SU-DHL-6 (cell line): ENCODE measurements around the gene LHPP.

Source experiments
- H2AFZ ChIP-seq: fragments of 200-600 bp; sonication (generic); 2 replicates; pipeline ENCODE4 v1.6.1; 2014; ENCODE audit warnings: low read depth, mild to moderate bottlenecking, moderate library complexity, mixed read lengths, antibody characterized with exemption, low read length; ENCODE audit not compliant: severe bottlenecking
- H3F3A ChIP-seq: fragments of 200-600 bp; shearing (Covaris generic); 2 replicates; pipeline ENCODE4 v1.6.0; 2016; ENCODE audit warnings: antibody characterized with exemption, mild to moderate bottlenecking; ENCODE audit not compliant: insufficient read depth
- H3K27ac ChIP-seq: fragments of 200-600 bp; sonication (generic); 2 replicates; pipeline ENCODE4 v1.5.1; 2016; ENCODE audit warnings: low read depth, mild to moderate bottlenecking, low read length, moderate library complexity, mixed read lengths
- H3K27me3 ChIP-seq: fragments of 200-600 bp; sonication (generic), shearing (Covaris generic); 2 replicates; pipeline ENCODE4 v1.6.0; 2014; ENCODE audit warnings: mild to moderate bottlenecking, low read length
- H3K36me3 ChIP-seq: fragments of 200-600 bp; sonication (generic); 2 replicates; pipeline ENCODE4 v1.6.1; 2014; ENCODE audit warnings: mild to moderate bottlenecking, low read length, mixed read lengths
- H3K4me2 ChIP-seq: fragments of 300-600, 200-600 bp; shearing (Covaris generic), sonication (generic); 2 replicates; pipeline ENCODE4 v1.6.0; 2014; ENCODE audit warnings: low read length, low read depth, mild to moderate bottlenecking; ENCODE audit not compliant: poor library complexity, severe bottlenecking
- H3K4me3 ChIP-seq: fragments of 200-600 bp; sonication (generic); 2 replicates; pipeline ENCODE4 v1.5.1; 2014; ENCODE audit warnings: antibody characterized with exemption, low read length, mild to moderate bottlenecking, mixed read lengths; ENCODE audit not compliant: insufficient read depth, poor library complexity, severe bottlenecking
- H3K79me2 ChIP-seq: fragments of 200-600 bp; sonication (generic); 2 replicates; pipeline ENCODE4 v1.6.1; 2014; ENCODE audit warnings: mild to moderate bottlenecking, low read length, moderate library complexity; ENCODE audit not compliant: insufficient read depth
- H3K9ac ChIP-seq: fragments of 200-600 bp; sonication (generic); 2 replicates; pipeline ENCODE4 v1.7.0; 2014; ENCODE audit warnings: mild to moderate bottlenecking, low read length
- H3K9me2 ChIP-seq: fragments of 200-600 bp; sonication (generic); replicated peaks from 2 replicates; pipeline ENCODE4 v1.6.1; 2014; ENCODE audit warnings: low read length; ENCODE audit not compliant: insufficient read depth
- H3K9me3 ChIP-seq: fragments of 200-600 bp; sonication (generic); 2 replicates; pipeline ENCODE4 v1.6.1; 2014; ENCODE audit warnings: low read length, mixed read lengths; ENCODE audit not compliant: insufficient read depth
- H4K20me1 ChIP-seq: fragments of 200-600 bp; sonication (generic); 2 replicates; pipeline ENCODE4 v1.6.1; 2014; ENCODE audit warnings: low read depth, mild to moderate bottlenecking, antibody characterized with exemption, low read length, moderate library complexity, mixed read lengths
- CTCF ChIP-seq: fragments of 200-600 bp; sonication (generic); IDR thresholded peaks from one replicate; pipeline ENCODE4 v1.5.1; 2017; ENCODE audit warnings: antibody characterized with exemption, mild to moderate bottlenecking, low read length, moderate library complexity; ENCODE audit not compliant: insufficient read depth, poor library complexity, severe bottlenecking
- EZH2phosphoT487 ChIP-seq: fragments of 200-600 bp; sonication (generic), shearing (Covaris generic); conservative IDR thresholded peaks from 2 replicates; pipeline ENCODE4 v1.6.1; 2018; ENCODE audit warnings: mild to moderate bottlenecking, antibody characterized with exemption, low read length, moderate library complexity, mixed read lengths

LHPP gene

GRCh38 chr10:124455441-124455840, 6.2 kb upstream of the LHPP start:
- Histone ChIP-seq H3K27ac (no peak overlapping the region), H3K9ac (no peak overlapping the region), H3K36me3 (no peaks in the 10 kb centered on the region), H4K20me1 (no peaks in the 10 kb centered on the region), H3K27me3 (no peaks in the 10 kb centered on the region), H3K4me3 (no peak overlapping the region), H3K4me2 (no peak overlapping the region), H3K9me3 (no peaks in the 10 kb centered on the region), H3K9me2 (no peaks in the 10 kb centered on the region), H3K79me2 (no peaks in the 10 kb centered on the region), H3F3A (no peaks in the 10 kb centered on the region), H2AFZ (no peak overlapping the region)
- TF ChIP-seq CTCF (no peak), EZH2phosphoT487 (no peak)

GRCh38 chr10:124458473-124458872, 3.1 kb upstream of the LHPP start:
- H3K27me3 ChIP-seq, result no peaks in the 10 kb centered on the region
- H3K27ac ChIP-seq, result no peak overlapping the region
- H3K79me2 ChIP-seq, result no peaks in the 10 kb centered on the region
- no peaks in the 10 kb centered on the region for H3K36me3 ChIP-seq
- H3K9ac ChIP-seq, result no peak overlapping the region
- no peak overlapping the region for H3K4me2 ChIP-seq
- H3K4me3 ChIP-seq, result no peak overlapping the region
- no peaks in the 10 kb centered on the region for H3K9me3 ChIP-seq
- H4K20me1 ChIP-seq, result no peaks in the 10 kb centered on the region
- H2AFZ ChIP-seq, result no peak overlapping the region
- no peaks in the 10 kb centered on the region for H3K9me2 ChIP-seq
- no peak for TF ChIP-seq EZH2phosphoT487
- no peak for TF ChIP-seq CTCF
- H3F3A ChIP-seq, result no peaks in the 10 kb centered on the region

- H3K9me2 ChIP-seq, result no peaks in the 10 kb centered on the region
- H3K27me3 ChIP-seq, result no peaks in the 10 kb centered on the region
- no peak overlapping the region for H3K9ac ChIP-seq
- H4K20me1 ChIP-seq, result no peaks in the 10 kb centered on the region
- no peak overlapping the region for H3K4me3 ChIP-seq
- TF ChIP-seq EZH2phosphoT487 (no peak), CTCF (no peak)
- no peaks in the 10 kb centered on the region for H3F3A ChIP-seq
- no peaks in the 10 kb centered on the region for H3K9me3 ChIP-seq
- no peaks in the 10 kb centered on the region for H3K79me2 ChIP-seq
- no peaks in the 10 kb centered on the region for H3K36me3 ChIP-seq
- no peak overlapping the region for H3K4me2 ChIP-seq
- no peak overlapping the region for H2AFZ ChIP-seq
- no peak overlapping the region for H3K27ac ChIP-seq
Measured at GRCh38 chr10:124458889-124459288, 2.7 kb upstream of the LHPP start.

- Histone ChIP-seq H3K4me3 (no peak overlapping the region), H3F3A (no peaks in the 10 kb centered on the region), H3K9me2 (no peaks in the 10 kb centered on the region), H3K36me3 (no peaks in the 10 kb centered on the region), H4K20me1 (no peaks in the 10 kb centered on the region), H3K27me3 (no peaks in the 10 kb centered on the region), H3K9ac (no peak overlapping the region), H3K79me2 (no peaks in the 10 kb centered on the region), H3K4me2 (no peak overlapping the region), H3K27ac (no peak overlapping the region), H2AFZ (no peak overlapping the region), H3K9me3 (no peaks in the 10 kb centered on the region)
- TF ChIP-seq EZH2phosphoT487 (no peak), CTCF (no peak)
Measured at GRCh38 chr10:124459395-124459794, 2.2 kb upstream of the LHPP start.
